CD4-positive, alpha-beta memory T cell (primary cell): ENCODE results near the gene HMGCL. TPM values are rescaled to one million over a fixed set of nuclear protein-coding genes. Genes with fewer than 3 reads are reported as not detected.
A peak's percentile ranks its signal among the peaks of the same experiment; 100 is the strongest.
"Not testable (repeated sequence)": the region's sequence is repeated elsewhere in the genome, so short reads cannot be mapped to it uniquely, and the experiment has no call there.

Experiments
- CTCF ChIA-PET: fragments of 350-600 bp; sonication (Branson Sonifier 250); formaldehyde crosslinking; loops from one replicate; lab custom pipeline; 2021; ENCODE audit warnings: inconsistent platforms; ENCODE audit not compliant: partially characterized antibody; lab: Charles Lee
- POLR2A ChIA-PET: fragments of 350-600 bp; sonication (Branson Sonifier 250); formaldehyde crosslinking; loops from one replicate; lab custom pipeline; 2021; ENCODE audit not compliant: partially characterized antibody; lab: Charles Lee
- DNase-seq, 5 donors: peaks; one replicate each; pipeline versions ENCODE4 v3.0.0 to v3.0.0-alpha.2; 2020 to 2022; ENCODE audit warnings: mixed read lengths in 1 of 5
- H3K27ac ChIP-seq: one replicate; pipeline ENCODE4 v1.7.0; 2013; ENCODE audit warnings: low read depth, low read length
- H3K27me3 ChIP-seq: 2 replicates; pipeline ENCODE4 v1.7.0; 2013; ENCODE audit warnings: mild to moderate bottlenecking, low read length, moderate library complexity; ENCODE audit not compliant: insufficient read depth
- H3K36me3 ChIP-seq: 2 replicates; pipeline ENCODE4 v1.7.0; 2013; ENCODE audit warnings: mild to moderate bottlenecking, low read length, moderate library complexity; ENCODE audit not compliant: insufficient read depth
- H3K4me1 ChIP-seq: 2 replicates; pipeline ENCODE4 v1.7.0; 2013; ENCODE audit warnings: mild to moderate bottlenecking, low read length, moderate library complexity; ENCODE audit not compliant: insufficient read depth
- H3K4me3 ChIP-seq, 2 donors: one replicate each; pipeline ENCODE4 v1.7.0; 2013; ENCODE audit warnings: low read length in 2 of 2, mild to moderate bottlenecking in 1 of 2
- H3K9me3 ChIP-seq, 2 donors: one replicate each; pipeline ENCODE4 v1.7.0; 2013; ENCODE audit warnings: low read length in 2 of 2, control low read depth in 1 of 2; ENCODE audit not compliant: control insufficient read depth in 1 of 2
- H3K27ac Mint-ChIP-seq, 7 donors: one replicate each; pipeline ENCODE4 v1.8.0; 2020 to 2021; ENCODE audit warnings: mixed read lengths in 7 of 7, mild to moderate bottlenecking in 6 of 7, inconsistent platforms in 3 of 7, moderate library complexity in 3 of 7
- H3K27me3 Mint-ChIP-seq, 2 donors: one replicate each; pipeline ENCODE4 v1.8.0; 2020 to 2021; ENCODE audit warnings: mixed read lengths in 2 of 2
- H3K36me3 Mint-ChIP-seq, 2 donors: one replicate each; pipeline ENCODE4 v1.8.0; 2020 to 2021; ENCODE audit warnings: mixed read lengths in 2 of 2, inconsistent platforms in 1 of 2, mild to moderate bottlenecking in 1 of 2
- H3K4me1 Mint-ChIP-seq, 4 donors: one replicate each; pipeline ENCODE4 v1.8.0; 2020 to 2021; ENCODE audit warnings: mixed read lengths in 4 of 4, mild to moderate bottlenecking in 1 of 4
- H3K4me3 Mint-ChIP-seq, 8 donors: one replicate each; pipeline ENCODE4 v1.8.0; 2020 to 2021; ENCODE audit warnings: mixed read lengths in 8 of 8, mild to moderate bottlenecking in 7 of 8, moderate library complexity in 6 of 8, inconsistent platforms in 3 of 8
- H3K9me3 Mint-ChIP-seq, 8 donors: one replicate each; pipeline ENCODE4 v1.8.0; 2020 to 2021; ENCODE audit warnings: mixed read lengths in 8 of 8, mild to moderate bottlenecking in 5 of 8, inconsistent platforms in 3 of 8, moderate library complexity in 1 of 8
- intact Hi-C: fragments of 100-400 bp; cut with micrococcal nuclease; formaldehyde crosslinking; loops from one replicate; pipeline ENCODE4 v1.15.1; 2023
- polyA plus RNA-seq, 2 donors: library from polyadenylated mRNA; unstranded; fragments of 300-500 nt; fragmentation: Illumina TruSeq; gene quantifications; one replicate each; pipeline ENCODE4 v1.2.3, GENCODE V29; 2021
- total RNA-seq, 2 experiments: library from RNA; stranded (reverse); gene quantifications; one replicate each; pipeline ENCODE4 v1.2.3, GENCODE V29; 2021

HMGCL gene
- total and polyA plus RNA-seq, 4 experiments from 2014 or later: 27.8 to 38.5 (median 34.3) TPM

- POLR2A ChIA-PET: interaction anchor here (0.6 kb wide), 1 partner anchor 9 kb away, joined by 4 read pairs; no protein-coding TSS in a partner anchor
- Mint-ChIP-seq H3K27ac (no peak overlapping the region), H3K9me3 (peaks cover 0 to 13% (median 0%) of the 10 kb centered on the region in 8 donors), H3K4me1 (no peaks in the 10 kb centered on the region), H3K36me3 (peaks cover 45 to 46% of the 10 kb centered on the region in 2 donors), H3K27me3 (no peaks in the 10 kb centered on the region), H3K4me3 (no peak overlapping the region)
- intact Hi-C loops: no loop called here
- H3K36me3 ChIP-seq: peaks cover 8% of the 10 kb centered on the region
- H3K27ac ChIP-seq: no peak overlapping the region
- H3K9me3 ChIP-seq: no peaks in the 10 kb centered on the region
- no peaks in the 10 kb centered on the region for H3K4me1 ChIP-seq
- no peaks in the 10 kb centered on the region for H3K27me3 ChIP-seq
- H3K4me3 ChIP-seq: no peak overlapping the region
- DNase-seq: no peak
- CTCF ChIA-PET: interaction anchor here (1.2 kb wide), 1 partner anchor 20 kb away, joined by 5 read pairs; no protein-coding TSS in a partner anchor
These were observed 23.7 kb upstream of the HMGCL start for GRCh38 chr1:23848673-23849616.

GRCh38 chr1:23847482-23848095 lies 22.4 kb upstream of the HMGCL start:
- H3K9me3 Mint-ChIP-seq: peaks cover 0 to 13% (median 0%) of the 10 kb centered on the region in 8 donors
- peaks cover 43 to 45% of the 10 kb centered on the region in 2 donors for H3K36me3 Mint-ChIP-seq
- H3K4me3 Mint-ChIP-seq, CTCF ChIA-PET, POLR2A ChIA-PET, H3K27ac Mint-ChIP-seq, H3K27me3 Mint-ChIP-seq, H3K4me1 Mint-ChIP-seq, H3K9me3 ChIP-seq, DNase-seq, H3K27me3 ChIP-seq, intact Hi-C loops, H3K4me1 ChIP-seq, H3K27ac ChIP-seq, H3K36me3 ChIP-seq, H3K4me3 ChIP-seq: not testable (repeated sequence)

DNA sequence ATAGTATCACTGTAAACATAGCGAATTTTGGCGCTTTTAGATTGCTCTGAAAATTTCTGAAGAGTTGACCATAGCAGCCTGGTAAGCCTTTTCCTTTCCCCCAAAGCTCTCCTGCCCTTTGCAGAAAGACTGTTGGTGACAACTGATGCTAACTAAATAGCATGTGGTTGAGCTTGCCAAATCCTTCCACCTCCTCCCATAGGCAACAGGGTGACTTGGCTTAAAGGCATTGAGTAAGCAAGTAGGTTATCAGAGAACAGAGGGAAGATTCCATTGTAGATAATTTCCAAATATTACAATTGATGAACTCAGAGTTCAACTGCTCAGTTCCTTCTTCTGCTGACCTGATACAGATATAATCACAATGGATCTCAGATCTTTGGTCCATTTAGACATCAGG lies 19.9 kb upstream of the HMGCL start:
- H3K36me3 Mint-ChIP-seq: peaks cover 39 to 40% of the 10 kb centered on the region in 2 donors
- intact Hi-C loops: no loop called here
- no peak for DNase-seq
- no peak overlapping the region for H3K27ac ChIP-seq
- no peak overlapping the region for H3K4me3 ChIP-seq
- no peaks in the 10 kb centered on the region for H3K27me3 Mint-ChIP-seq
- H3K9me3 ChIP-seq: no peaks in the 10 kb centered on the region
- POLR2A ChIA-PET: no interaction called here
- H3K27me3 ChIP-seq: no peaks in the 10 kb centered on the region
- peak overlapping the region in 1 of 7 donors; percentile 3 for H3K27ac Mint-ChIP-seq
- H3K36me3 ChIP-seq: peaks cover 8% of the 10 kb centered on the region
- H3K4me1 ChIP-seq: no peaks in the 10 kb centered on the region
- H3K4me1 Mint-ChIP-seq: no peaks in the 10 kb centered on the region
- CTCF ChIA-PET: no interaction called here
- H3K4me3 Mint-ChIP-seq: no peak overlapping the region
- H3K9me3 Mint-ChIP-seq: peaks cover 0 to 13% (median 0%) of the 10 kb centered on the region in 8 donors

DNA sequence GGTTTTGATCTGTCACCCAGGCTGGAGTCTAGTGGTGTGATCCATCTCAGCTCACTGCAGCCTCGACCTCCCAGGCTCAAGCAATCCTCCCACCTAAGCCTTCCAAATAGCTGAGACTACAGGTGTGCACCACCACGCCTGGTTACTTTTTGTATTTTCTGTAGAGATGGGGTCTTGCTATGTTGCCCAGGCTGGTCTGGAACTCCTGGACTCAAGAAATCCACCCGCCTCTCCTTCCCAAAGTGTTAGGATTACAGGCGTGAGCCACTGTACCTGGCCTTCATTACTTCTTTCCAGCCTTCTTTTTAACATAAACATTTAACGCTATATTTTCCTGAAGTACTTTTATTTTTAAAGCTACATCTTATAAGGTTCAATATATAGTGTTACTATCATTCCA lies 18.4 kb upstream of the HMGCL start:
- POLR2A ChIA-PET: no interaction called here
- intact Hi-C loops: no loop called here

GRCh38 chr1:23838401-23838866 lies 13.2 kb upstream of the HMGCL start:
- no peaks in the 10 kb centered on the region for H3K27me3 ChIP-seq
- peak overlapping the region in 4 of 7 donors; percentile 26 to 65 (median 47) for H3K27ac Mint-ChIP-seq
- H3K27ac ChIP-seq: no peak overlapping the region
- H3K9me3 Mint-ChIP-seq: no peaks in the 10 kb centered on the region
- DNase-seq: peak; percentile 67 to 82 (median 73)
- ChIA-PET POLR2A (interaction anchor here (0.7 to 1.7 kb wide), 5 partner anchors 9 to 95 kb away, joined by 3 to 8 read pairs (median 3); partner anchors contain the start of genes ELOA and HMGCL), CTCF (interaction anchor here (2.0 kb wide), 1 partner anchor 28 kb away, joined by 6 read pairs; no protein-coding TSS in a partner anchor)
- peak overlapping the region in 1 of 2 donors; percentile 49 for H3K4me3 ChIP-seq
- no peaks in the 10 kb centered on the region for H3K36me3 ChIP-seq
- peak overlapping the region; percentile 58 to 88 (median 80) for H3K4me3 Mint-ChIP-seq
- intact Hi-C loops: loop anchor here (1.0 kb wide), 2 partner anchors 30 to 38 kb away; partner anchors contain the start of genes FUCA1 and GALE
- H3K36me3 Mint-ChIP-seq: no peaks in the 10 kb centered on the region
- peaks cover 8% of the 10 kb centered on the region for H3K4me1 ChIP-seq
- peaks cover 5 to 12% of the 10 kb centered on the region in 2 donors for H3K27me3 Mint-ChIP-seq
- peaks cover 5 to 14% (median 11%) of the 10 kb centered on the region in 4 donors for H3K4me1 Mint-ChIP-seq
- no peaks in the 10 kb centered on the region for H3K9me3 ChIP-seq

More for the DNA sequence above, 18.4 kb upstream of the HMGCL start:
- Histone ChIP-seq H3K9me3 (no peaks in the 10 kb centered on the region), H3K36me3 (peaks cover 8% of the 10 kb centered on the region), H3K4me1 (no peaks in the 10 kb centered on the region), H3K4me3 (no peak overlapping the region), H3K27me3 (no peaks in the 10 kb centered on the region), H3K27ac (no peak overlapping the region)
- Mint-ChIP-seq H3K4me3 (no peak overlapping the region), H3K4me1 (peaks cover 0 to 1% (median under 1%) of the 10 kb centered on the region in 4 donors), H3K9me3 (peaks cover 0 to 13% (median 0%) of the 10 kb centered on the region in 8 donors), H3K27me3 (peaks cover 0 to under 1% of the 10 kb centered on the region in 2 donors), H3K27ac (no peak overlapping the region), H3K36me3 (peaks cover 33% of the 10 kb centered on the region in 2 donors)
- CTCF ChIA-PET: interaction anchor here (1.6 kb wide), 1 partner anchor 33 kb away, joined by 4 read pairs; no protein-coding TSS in a partner anchor
- DNase-seq: no peak

- CTCF ChIA-PET: interaction anchor here (2.0 kb wide), 1 partner anchor 28 kb away, joined by 6 read pairs; no protein-coding TSS in a partner anchor
- intact Hi-C loops: loop anchor here (1.0 kb wide), 2 partner anchors 30 to 38 kb away; partner anchors contain the start of genes FUCA1 and GALE
- Histone ChIP-seq H3K27ac (no peak overlapping the region), H3K4me3 (peak overlapping the region in 1 of 2 donors; percentile 49), H3K36me3 (no peaks in the 10 kb centered on the region), H3K9me3 (no peaks in the 10 kb centered on the region), H3K4me1 (peaks cover 8% of the 10 kb centered on the region), H3K27me3 (no peaks in the 10 kb centered on the region)
- Mint-ChIP-seq H3K27ac (peak overlapping the region in 4 of 7 donors; percentile 26 to 72 (median 48)), H3K4me1 (peaks cover 5 to 14% (median 11%) of the 10 kb centered on the region in 4 donors), H3K9me3 (no peaks in the 10 kb centered on the region), H3K36me3 (no peaks in the 10 kb centered on the region), H3K27me3 (peaks cover 5 to 12% of the 10 kb centered on the region in 2 donors), H3K4me3 (peak overlapping the region; percentile 10 to 88 (median 80))
- peak in 1 of 5 donors; percentile 2 for DNase-seq
- POLR2A ChIA-PET: interaction anchor here (1.0 to 1.7 kb wide), 3 partner anchors 9 to 36 kb away, joined by 3 to 8 read pairs (median 3); partner anchors contain the start of gene HMGCL
These were observed 12.7 kb upstream of the HMGCL start for GRCh38 chr1:23837908-23838307.
